Stimulated activated CD4-positive, alpha-beta T cell treated with anti-CD3 and anti-CD28 coated beads, Interleukin-15, amount 100 ng/mL, for 48 hours (primary cell): ENCODE measurements around the gene SHLD2.
"Not testable (repeated sequence)": the region's sequence is repeated elsewhere in the genome, so short reads cannot be mapped to it uniquely, and the experiment has no call there.

ENCODE experiments used
- DNase-seq, 2 donors: peaks; one replicate each; pipeline ENCODE4 v3.0.0-alpha.2; 2020; ENCODE audit warnings: low read depth in 2 of 2

SHLD2 gene

GRCh38 chr10:87083576-87084290 is 11.3 kb upstream of the SHLD2 start:
- not testable (repeated sequence) for DNase-seq

GRCh38 chr10:87084291-87084782 is 10.7 kb upstream of the SHLD2 start:
- not testable (repeated sequence) for DNase-seq

GRCh38 chr10:87085537-87085936 is 9.5 kb upstream of the SHLD2 start:
- no peak for DNase-seq

DNA sequence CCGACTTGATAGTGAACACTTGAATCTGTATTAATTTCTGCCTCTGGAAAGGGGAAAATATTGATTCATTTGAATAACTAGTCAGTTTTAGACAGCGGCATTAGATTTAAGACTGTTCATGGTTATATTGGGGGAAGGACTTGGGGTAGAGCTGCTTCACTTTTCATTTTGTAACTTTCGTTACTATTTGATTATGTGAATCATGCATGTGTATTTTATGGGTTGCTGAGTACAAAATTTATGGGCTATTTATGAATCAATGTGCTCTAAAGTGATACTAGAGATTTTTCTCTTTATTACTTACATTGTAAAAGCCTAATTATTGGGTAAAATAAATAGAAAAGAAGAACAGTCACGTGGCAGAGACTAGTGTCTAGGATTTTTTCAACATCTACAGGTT is 5.3 kb upstream of the SHLD2 start:
- no peak for DNase-seq

GRCh38 chr10:87090779-87091178 is 4.2 kb upstream of the SHLD2 start:
- DNase-seq = no peak

- DNase-seq = no peak
These were observed 2.6 kb upstream of the SHLD2 start for GRCh38 chr10:87092376-87092860.

GRCh38 chr10:87092861-87093631 is 2.0 kb upstream of the SHLD2 start:
- DNase-seq = peak in 1 of 2 donors; percentile 11

DNA sequence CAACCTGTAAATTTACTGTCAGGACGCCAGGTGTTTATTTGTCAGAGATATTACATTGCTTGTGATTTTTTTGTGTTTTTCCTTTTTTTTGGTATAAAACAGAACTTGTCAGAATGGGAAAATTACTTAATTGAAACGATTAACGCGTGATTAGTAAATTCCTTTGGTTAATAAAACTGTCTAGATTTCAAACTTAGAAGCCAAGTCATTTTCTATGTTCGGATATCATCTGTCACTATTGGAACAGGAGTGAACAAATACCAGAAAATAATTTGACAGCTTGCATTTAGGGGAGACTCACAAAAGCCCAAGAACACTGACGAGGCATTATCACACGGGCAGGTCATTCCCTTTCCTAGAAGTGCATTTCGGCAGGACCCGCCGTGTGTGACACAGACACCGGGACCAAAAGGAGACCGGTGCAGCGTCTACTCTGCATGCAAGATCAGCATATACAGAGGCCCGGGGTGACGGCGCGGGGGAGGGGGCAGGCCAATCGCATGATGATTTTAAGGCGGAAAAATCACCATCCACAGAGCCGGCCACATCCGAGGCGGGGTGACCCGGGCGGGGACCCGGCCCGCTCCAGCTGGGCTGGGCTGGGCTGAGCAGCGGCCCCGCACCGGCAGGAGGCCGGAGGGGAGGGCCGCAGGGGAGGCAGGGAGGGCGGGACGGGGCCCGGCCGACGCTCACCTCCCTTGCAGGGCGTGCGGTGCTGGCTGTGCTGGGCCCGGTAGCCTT is 1.2 kb upstream of the SHLD2 start:
- peak; percentile 70 to 72 for DNase-seq

GRCh38 chr10:87095236-87095945 is 385 bp downstream of the SHLD2 start:
- peak; percentile 58 for DNase-seq

GRCh38 chr10:87101996-87102395 is 7.0 kb downstream of the SHLD2 start:
- no peak for DNase-seq

DNA sequence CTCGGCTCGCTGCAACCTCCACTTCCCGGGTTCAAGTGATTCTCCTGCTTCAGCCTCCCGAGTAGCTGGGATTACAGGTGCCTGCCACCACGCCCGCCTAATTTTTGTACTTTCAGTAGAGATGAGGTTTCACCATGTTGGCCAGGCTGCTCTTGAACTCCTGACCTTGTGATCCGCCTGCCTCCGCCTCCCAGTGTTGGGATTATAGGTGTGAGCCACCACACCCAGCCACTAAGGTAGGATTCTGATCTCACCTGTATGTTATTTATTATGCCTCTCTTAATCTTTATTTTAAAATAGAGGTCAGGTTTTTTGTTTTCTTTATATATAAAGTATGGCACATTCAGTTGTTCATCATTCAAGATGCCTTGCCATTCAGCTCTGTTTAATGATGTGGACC is 9.7 kb downstream of the SHLD2 start:
- not testable (repeated sequence) for DNase-seq

- DNase-seq = no peak
These were observed 10.6 kb downstream of the SHLD2 start for GRCh38 chr10:87105446-87106124.

DNA sequence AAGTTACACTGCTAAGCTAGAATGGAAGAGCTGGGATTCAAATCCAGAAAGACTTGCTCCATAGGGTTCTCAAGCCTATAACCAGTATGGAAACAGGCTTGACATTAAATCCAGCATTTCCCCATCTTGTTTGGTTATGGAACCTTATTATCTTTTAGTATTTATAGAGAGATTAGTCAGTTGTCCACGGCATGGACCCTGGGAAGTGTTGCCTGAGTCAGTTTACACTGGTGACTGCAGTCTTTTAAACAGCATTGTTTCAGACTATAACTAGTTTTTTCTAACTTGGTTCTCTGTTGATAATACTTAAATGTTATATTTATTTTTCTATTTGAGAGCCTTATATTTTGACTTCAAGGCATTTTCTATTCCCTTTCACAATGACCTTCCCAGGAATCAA is 23.1 kb downstream of the SHLD2 start:
- not testable (repeated sequence) for DNase-seq

GRCh38 chr10:87119029-87119428 is 24.0 kb downstream of the SHLD2 start:
- DNase-seq = not testable (repeated sequence)

DNA sequence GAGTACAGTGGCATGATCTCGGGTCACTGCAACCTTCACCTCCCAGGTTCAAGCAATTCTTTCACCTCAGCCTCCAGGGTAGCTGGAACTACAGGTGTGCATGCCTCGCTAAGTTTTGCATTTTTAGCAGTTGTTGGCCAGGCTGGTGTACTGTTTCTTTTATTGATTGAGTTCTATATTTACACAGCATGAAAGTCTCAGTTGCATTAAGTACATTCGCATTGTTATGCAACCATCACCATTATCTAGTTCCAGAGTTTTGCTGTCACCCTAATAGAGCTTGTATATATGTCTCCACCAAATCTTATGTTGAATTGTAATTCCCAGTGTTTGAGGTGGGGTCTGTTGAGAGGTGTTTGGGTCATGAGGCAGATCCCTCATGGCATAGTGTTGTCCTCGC is 28.3 kb downstream of the SHLD2 start:
- DNase-seq = not testable (repeated sequence)

DNA sequence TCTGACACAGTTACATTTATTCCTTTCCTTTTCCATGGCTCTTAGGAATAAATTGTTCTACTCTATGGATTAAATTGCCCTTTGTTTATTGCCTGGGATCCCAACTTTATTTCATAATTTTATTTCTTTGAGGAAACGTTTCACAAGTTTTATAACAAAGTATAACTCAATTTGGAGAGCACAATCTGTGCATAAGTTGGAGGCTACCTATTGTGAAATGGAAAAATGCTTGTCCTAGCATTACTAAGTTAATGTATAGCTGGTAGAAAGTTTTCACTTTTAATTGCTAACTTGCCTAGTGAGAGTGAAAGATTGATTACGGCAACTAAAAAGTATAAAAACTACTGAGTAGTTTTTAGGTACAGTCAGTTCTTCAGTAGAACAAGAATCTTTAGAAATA is 32.0 kb downstream of the SHLD2 start:
- DNase-seq = not testable (repeated sequence)

- DNase-seq = not testable (repeated sequence)
These were observed 32.7 kb downstream of the SHLD2 start for GRCh38 chr10:87127607-87128156.

DNA sequence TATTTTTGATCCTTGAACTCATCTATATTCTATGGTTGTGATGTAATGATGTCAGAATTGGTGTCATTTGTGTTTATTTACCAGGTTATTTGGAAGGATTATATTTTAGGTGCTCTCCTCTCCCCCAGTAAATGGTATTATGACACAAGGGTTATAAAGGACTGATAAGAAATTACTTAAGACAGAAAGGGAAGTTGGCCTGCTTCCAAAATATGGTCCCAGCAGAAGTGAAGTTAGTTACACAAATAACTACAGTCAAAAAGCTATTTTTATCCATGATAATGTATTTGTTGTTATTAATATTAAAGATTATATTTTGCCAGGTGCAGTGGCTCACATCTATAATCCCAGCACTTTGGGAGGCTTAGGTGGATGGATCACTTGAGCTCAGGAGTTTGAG is 37.2 kb downstream of the SHLD2 start:
- DNase-seq = not testable (repeated sequence)

DNA sequence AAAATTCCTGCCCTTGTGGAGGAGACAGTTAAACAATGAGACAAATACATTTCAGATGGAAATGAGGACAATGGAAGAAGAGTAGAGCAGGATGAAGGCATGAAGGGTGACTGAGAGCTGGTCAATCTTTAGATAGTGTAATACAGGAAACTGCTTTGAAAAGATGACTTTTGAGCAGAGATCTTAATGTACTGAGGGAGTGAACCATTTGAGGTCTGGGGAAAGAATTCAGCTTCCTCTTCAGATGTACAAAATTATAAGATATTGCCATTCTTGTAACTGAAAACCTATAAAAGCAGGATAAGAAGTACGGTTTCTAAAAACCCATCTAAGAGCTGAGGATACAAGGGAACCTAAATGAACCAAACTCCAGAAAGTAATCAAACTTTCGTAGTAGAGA is 38.9 kb downstream of the SHLD2 start:
- DNase-seq = not testable (repeated sequence)

DNA sequence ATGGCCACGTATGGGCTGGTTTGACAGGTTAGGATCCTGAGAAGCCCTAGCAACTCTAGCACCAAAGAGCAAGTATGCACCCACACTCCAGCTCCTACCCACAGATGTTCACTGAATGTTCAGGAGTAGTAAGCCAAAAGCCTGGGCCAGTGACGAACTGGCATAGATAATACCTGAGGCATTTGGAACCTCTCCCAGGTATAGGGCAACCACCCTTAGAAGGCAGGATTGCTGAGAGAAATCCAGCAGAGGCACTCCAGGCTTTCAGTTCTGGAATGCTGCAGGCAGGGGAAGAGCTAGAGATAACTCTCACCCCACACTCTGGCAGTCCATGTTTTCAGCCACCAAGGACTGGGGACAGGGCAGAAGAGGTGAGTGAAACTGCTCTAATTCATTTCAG is 39.4 kb downstream of the SHLD2 start:
- DNase-seq = not testable (repeated sequence)
